ENCODE measurements around the gene HIGD1A. TPM values are rescaled to one million over a fixed set of nuclear protein-coding genes. Genes with fewer than 3 reads are reported as not detected.

The HIGD1A gene
- total RNA-seq, result 100 to 1,000 TPM; 123 to 156 (median 139) TPM

DNA sequence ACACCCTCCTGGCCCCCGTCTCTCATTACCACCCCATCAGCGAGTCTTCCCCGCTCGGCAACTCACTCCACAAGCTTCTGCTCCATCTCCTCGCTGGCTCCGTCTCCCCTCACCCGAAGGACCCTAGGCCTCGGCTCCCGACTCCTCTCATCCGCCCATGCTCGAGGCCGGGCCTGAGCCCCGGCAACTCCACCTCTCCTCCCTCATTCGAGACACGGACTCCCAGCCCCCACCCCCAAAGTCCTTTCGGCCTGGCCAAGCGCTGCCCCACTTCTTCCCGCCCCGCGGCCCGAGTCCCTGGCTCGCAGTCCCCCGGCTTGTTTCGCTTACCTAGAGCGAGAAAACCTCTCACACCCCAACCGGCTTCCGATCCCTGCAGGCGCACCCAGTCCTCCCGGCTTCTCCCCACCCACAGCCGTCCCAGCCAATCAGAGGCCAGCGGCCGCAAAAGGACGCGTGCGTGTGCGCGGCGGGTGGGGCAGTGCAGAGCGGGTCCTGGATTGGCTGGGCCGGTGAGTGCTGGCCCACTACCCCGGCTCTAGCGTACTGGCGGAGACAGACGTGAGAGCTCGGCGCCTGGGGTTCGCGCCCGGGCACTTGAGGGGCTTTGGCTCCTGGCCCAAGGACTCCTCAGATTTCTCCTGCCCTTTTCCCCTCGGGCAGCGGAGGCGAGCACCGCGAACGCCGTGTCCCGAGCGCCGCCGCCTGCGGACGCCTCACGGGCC is at the start of gene HIGD1A:
Gene HIGD1A, minus strand, starts transcription at position 385 of the 725 bp plus-strand sequence. CDS start 10,237 bp downstream, outside the sequence.
- Histone ChIP-seq H3K4me3 (peak within 1 kb of the TSS; percentile 78 to 98 (median 88)), H3K4me1 (peaks cover 36 to 41% of the 10 kb centered on the region in 2 donors), H3K27me3 (no peaks in the 10 kb centered on the region), H3K9me3 (no peaks in the 10 kb centered on the region), H3K27ac (peak within 1 kb of the TSS; percentile 95 to 98 (median 97)), H3K36me3 (no peaks in the 10 kb centered on the region)
- TF ChIP-seq, protein P1, sequence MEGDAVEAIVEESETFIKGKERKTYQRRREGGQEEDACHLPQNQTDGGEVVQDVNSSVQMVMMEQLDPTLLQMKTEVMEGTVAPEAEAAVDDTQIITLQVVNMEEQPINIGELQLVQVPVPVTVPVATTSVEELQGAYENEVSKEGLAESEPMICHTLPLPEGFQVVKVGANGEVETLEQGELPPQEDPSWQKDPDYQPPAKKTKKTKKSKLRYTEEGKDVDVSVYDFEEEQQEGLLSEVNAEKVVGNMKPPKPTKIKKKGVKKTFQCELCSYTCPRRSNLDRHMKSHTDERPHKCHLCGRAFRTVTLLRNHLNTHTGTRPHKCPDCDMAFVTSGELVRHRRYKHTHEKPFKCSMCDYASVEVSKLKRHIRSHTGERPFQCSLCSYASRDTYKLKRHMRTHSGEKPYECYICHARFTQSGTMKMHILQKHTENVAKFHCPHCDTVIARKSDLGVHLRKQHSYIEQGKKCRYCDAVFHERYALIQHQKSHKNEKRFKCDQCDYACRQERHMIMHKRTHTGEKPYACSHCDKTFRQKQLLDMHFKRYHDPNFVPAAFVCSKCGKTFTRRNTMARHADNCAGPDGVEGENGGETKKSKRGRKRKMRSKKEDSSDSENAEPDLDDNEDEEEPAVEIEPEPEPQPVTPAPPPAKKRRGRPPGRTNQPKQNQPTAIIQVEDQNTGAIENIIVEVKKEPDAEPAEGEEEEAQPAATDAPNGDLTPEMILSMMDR (IDR thresholded peaks at IDR 0.05 in 4 of 5, conservative IDR thresholded peaks at IDR 0.05 in 1 of 5), result no peak
- TF ChIP-seq POLR2A (IDR thresholded peaks at IDR 0.05), result peak; percentile 98
- intact Hi-C loops (cut with DNase I; ENCODE audit: low total_unique reads), result loop anchor here (10.0 kb wide), 1 partner anchor 1589 kb away; no protein-coding TSS in a partner anchor
- ATAC-seq (peak; percentile 89 to 94), DNase-seq (peak; percentile 96)
- in situ Hi-C loops (cut with MboI; ENCODE audit: low sequenced_read_pairs in 4 of 4), result no loop called here

DNA sequence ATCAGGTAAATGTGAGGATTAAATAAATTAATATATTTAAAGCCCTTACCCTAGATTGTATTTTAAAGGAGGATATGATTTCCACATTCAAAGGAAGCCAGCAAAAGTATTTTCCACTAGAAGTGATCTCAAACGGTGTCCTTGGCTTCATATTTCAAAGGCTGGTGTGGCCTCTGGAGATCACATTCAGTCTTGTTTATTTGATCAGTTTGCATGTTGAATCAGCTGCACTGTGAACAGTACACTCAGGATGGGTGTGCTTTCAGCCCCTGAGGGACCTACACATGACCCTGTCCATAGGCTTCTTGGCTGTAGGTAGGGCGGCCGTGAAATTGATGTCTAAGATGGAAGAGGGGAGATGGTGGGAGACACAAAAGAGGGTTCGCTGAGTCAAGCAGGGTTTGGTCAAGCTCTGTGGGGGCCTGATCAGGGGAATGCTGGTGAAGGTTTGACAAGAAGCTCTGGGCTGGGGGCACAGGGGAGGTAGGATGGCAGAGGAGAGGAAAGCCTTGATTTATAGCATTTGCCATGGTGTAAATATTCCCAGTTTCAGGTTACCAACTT is 49.5 kb upstream of the HIGD1A start:
- ATAC-seq (peak; percentile 38 to 77), DNase-seq (peak in 1 of 2 donors; percentile 20)
- Histone ChIP-seq H3K27me3 (no peaks in the 10 kb centered on the region), H3K27ac (peak overlapping the region in 3 of 4 donors; percentile 1 to 47 (median 13)), H3K9me3 (no peaks in the 10 kb centered on the region), H3K36me3 (no peaks in the 10 kb centered on the region), H3K4me1 (peaks cover 12 to 27% of the 10 kb centered on the region in 2 donors), H3K4me3 (no peak overlapping the region)
- intact Hi-C loops (cut with DNase I; ENCODE audit: low total_unique reads) (no loop called here), in situ Hi-C loops (cut with MboI; ENCODE audit: low sequenced_read_pairs in 4 of 4) (no loop called here)
- TF ChIP-seq, protein P1 (IDR thresholded peaks at IDR 0.05 in 4 of 5, conservative IDR thresholded peaks at IDR 0.05 in 1 of 5), result no peak
- no peak for TF ChIP-seq POLR2A (IDR thresholded peaks at IDR 0.05)

DNA sequence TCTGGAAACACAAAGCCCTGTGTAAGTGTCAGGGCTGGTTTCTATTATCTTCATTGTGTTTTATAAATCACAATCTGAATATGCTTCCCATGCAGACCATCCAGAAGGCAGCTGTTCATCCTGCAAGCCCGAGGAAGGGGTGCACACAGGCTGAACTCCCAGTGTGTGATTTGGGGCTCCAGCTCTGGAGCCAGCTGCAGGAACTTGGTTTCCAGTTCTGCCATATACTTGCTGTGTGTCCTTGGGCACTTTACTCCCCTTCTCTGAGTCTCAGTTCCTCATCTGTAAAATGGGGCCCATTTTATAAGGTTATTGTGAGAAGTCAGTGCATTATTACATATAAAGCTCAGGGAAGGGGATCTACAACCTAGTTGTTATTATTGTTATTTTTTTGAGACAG is 48.8 kb upstream of the HIGD1A start:
- Histone ChIP-seq H3K4me1 (peaks cover 12 to 30% of the 10 kb centered on the region in 2 donors), H3K27ac (peak overlapping the region in 2 of 4 donors; percentile 36 to 47), H3K27me3 (no peaks in the 10 kb centered on the region), H3K4me3 (no peak overlapping the region), H3K36me3 (no peaks in the 10 kb centered on the region), H3K9me3 (no peaks in the 10 kb centered on the region)
- intact Hi-C loops (cut with DNase I; ENCODE audit: low total_unique reads) (no loop called here), in situ Hi-C loops (cut with MboI; ENCODE audit: low sequenced_read_pairs in 4 of 4) (no loop called here)
- no peak for DNase-seq
- ATAC-seq, result no peak
- TF ChIP-seq, protein P1 (IDR thresholded peaks at IDR 0.05 in 4 of 5, conservative IDR thresholded peaks at IDR 0.05 in 1 of 5), result no peak
- TF ChIP-seq POLR2A (IDR thresholded peaks at IDR 0.05), result no peak

DNA sequence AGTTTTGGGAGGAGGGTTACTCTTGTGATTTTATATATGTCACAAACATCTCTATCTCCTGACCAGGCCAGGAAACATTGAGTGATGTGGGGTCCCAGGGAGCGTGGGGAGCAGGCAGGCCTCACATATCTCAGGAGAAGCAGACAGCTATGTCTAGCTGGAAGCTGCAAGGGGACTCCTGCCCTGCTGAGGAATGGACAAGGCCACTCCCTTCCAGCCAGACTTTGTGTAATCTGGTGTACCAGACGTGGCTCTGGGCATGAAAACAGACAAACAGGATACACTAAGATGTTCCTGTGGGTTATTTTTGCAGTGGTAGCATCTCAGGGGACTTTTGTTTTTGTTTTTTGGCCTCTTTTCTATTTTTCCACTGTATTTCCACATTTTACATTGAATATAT is 48.2 kb upstream of the HIGD1A start:
- DNase-seq (peak; percentile 29 to 37), ATAC-seq (peak; percentile 48 to 57)
- H3K36me3 ChIP-seq, result no peaks in the 10 kb centered on the region
- H3K9me3 ChIP-seq, result no peaks in the 10 kb centered on the region
- in situ Hi-C loops (cut with MboI; ENCODE audit: low sequenced_read_pairs in 4 of 4), result no loop called here
- no peak for TF ChIP-seq POLR2A (IDR thresholded peaks at IDR 0.05)
- TF ChIP-seq, protein P1 (IDR thresholded peaks at IDR 0.05 in 4 of 5, conservative IDR thresholded peaks at IDR 0.05 in 1 of 5), result no peak
- H3K4me3 ChIP-seq, result no peak overlapping the region
- peak overlapping the region in 3 of 4 donors; percentile 14 to 47 (median 36) for H3K27ac ChIP-seq
- H3K4me1 ChIP-seq, result peaks cover 12 to 30% of the 10 kb centered on the region in 2 donors
- intact Hi-C loops (cut with DNase I; ENCODE audit: low total_unique reads), result no loop called here
- H3K27me3 ChIP-seq, result no peaks in the 10 kb centered on the region

Measured in gastrocnemius medialis (tissue), 4 donors.